SIG-M5 (cell line): ENCODE results near the gene TRA2B.

ENCODE experiments used
- DNase-seq: peaks from one replicate; lab custom pipeline; 2025; lab: John Stamatoyannopoulos, UW

The TRA2B gene

GRCh38 chr3:185937689-185938374 is at the start of gene TRA2B:
Gene TRA2B, minus strand, starts transcription at chr3:185938014. Its CDS starts 154 bp downstream, at chr3:185937860.
- peak; percentile 81 for DNase-seq

- DNase-seq, result no peak
Observed at GRCh38 chr3:185986198-185986777, 48.5 kb upstream of the TRA2B start.

- no peak for DNase-seq
Observed at GRCh38 chr3:185984203-185984602, 46.4 kb upstream of the TRA2B start.

- no peak for DNase-seq
Observed at GRCh38 chr3:185983495-185984141, 45.8 kb upstream of the TRA2B start.

GRCh38 chr3:185982632-185983031 is 44.8 kb upstream of the TRA2B start:
- DNase-seq, result no peak

DNA sequence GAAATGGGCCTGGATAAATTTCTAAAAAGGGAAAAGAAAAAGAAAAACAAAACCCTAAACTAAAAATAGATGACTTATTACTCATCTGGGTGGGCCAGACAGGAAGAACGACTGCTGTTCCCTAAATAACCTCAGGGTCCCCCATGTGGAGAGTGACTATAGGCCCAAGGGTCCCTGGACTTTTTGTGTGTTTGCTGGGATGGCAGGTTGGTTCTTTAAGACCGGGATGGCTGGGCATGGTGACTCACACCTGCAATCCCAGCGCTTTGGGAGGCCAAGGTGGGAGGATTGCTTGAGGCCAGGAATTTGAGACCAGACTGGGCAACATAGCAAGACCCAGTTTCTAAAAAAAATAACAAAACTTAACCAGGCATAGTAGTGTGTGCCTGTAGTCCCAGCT is 43.8 kb upstream of the TRA2B start:
- no peak for DNase-seq

GRCh38 chr3:185979721-185980121 is 41.9 kb upstream of the TRA2B start:
- DNase-seq, result no peak

- DNase-seq, result no peak
Observed at GRCh38 chr3:185978516-185978915, 40.7 kb upstream of the TRA2B start.

DNA sequence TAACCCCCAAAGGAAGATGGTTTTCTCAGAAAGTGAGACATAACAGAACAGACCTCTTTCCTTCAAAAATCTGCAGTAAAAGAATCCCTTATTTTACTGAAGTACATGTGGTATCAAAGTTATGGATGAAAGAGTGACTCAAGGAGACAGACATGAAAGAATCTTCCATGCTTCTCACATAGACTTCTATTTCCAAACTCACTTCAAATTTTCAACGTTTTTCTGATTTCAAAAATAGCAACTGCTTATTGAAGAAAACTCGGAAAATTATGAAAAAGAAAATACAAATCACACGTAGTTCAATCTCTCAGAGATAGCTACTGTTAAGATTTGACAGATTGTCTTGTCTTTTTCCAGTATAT is 39.8 kb upstream of the TRA2B start:
- DNase-seq, result no peak

DNA sequence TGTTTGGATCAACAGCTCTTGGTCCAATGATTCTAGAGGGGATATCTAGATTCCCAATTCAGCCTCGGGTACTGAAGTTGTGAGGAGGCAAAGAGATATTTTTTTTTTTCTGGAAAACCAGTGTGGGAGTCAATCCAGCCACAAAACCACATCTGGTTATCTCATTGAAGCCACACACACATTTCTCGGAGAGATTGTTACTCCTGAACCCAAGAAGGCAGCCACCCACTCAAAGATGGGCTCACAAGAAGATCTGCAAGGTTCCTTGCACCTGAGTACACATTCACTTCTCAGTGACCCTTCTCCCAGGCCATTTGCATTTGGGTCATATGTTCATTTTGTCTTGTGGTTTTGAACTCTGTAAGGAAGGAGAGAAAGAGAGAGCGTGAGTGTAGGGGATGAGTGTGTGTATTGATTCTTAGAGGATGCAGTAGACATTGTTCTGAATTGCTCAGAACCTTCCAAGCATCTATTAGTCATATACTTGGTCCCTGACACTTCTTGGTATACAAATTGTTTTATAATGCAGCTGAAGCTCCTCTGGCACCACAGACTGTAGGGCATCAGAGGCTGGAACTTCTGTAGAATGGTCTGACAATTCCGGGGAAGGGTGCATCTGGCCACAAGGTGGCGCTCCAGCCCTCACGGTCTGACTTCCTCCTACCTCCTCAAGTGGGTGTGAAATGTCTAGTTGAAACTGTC is 39.3 kb upstream of the TRA2B start:
- no peak for DNase-seq

DNA sequence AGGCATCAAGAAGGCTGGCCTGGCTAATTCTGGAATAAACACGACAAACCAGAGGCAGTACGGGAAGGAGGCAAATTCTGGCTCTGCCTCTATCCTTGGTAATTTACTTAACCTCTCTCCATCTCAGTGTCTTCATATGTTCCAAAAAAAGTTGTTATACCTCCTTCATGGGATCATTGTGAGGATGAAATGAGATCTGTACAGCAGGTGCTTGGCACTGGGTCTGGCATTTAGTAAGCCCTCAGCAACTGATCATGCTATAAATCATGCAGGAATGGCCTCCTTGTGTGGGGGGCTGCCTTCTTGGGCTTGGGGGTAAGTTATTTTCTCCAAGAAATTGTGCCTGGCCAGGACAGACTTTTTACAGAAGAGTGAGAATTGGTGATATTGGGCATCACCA is 38.3 kb upstream of the TRA2B start:
- DNase-seq, result no peak

- DNase-seq, result no peak
Observed at GRCh38 chr3:185971579-185971978, 33.8 kb upstream of the TRA2B start.

GRCh38 chr3:185968168-185968567 is 30.4 kb upstream of the TRA2B start:
- DNase-seq, result no peak

- DNase-seq, result no peak
Observed at GRCh38 chr3:185966655-185967054, 28.8 kb upstream of the TRA2B start.

DNA sequence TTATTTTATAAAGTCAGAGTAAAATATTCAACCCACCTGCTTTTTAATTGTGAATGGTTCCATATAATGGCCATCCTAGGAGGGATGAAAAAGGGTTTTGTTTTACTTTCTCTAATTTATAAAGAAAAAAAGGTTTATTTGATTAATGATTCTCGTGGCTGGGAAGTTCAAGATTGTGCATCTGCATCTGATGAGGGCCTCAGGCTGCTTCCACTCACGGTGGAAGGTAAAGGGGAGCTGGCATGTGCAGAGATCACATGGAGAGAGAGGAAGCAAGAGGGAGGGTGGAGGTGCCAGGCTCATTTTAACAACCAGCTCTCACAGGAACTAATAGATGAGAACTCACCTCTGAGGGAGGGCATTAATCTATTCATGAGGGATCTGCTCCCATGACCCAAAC is 27.7 kb upstream of the TRA2B start:
- DNase-seq, result no peak

DNA sequence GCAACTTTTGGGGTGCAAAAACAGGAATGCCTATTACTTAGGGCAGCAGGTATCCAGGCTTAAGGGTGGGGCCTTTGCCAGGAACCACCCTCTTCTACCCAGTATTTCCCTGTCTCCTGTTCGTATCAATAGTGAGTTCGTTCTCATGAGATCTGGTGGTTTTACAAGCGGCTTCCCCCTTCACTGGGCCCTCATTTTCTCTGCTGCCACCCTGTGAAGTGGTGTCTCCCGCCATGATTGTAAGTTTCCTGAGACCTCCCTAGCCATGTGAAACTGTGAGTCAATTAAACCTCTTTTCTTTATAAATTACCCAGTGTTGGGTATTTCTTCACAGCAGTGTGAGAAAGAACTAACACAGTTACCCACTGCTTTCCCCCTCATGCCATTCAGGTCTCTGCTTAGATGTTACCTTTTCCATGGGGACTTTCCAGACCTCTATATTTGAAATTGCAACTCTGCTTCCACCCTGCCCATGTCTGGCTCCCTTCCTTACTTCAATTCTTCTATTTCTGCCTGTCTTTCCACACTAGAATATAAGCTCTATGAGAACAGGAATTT is 23.9 kb upstream of the TRA2B start:
- no peak for DNase-seq

DNA sequence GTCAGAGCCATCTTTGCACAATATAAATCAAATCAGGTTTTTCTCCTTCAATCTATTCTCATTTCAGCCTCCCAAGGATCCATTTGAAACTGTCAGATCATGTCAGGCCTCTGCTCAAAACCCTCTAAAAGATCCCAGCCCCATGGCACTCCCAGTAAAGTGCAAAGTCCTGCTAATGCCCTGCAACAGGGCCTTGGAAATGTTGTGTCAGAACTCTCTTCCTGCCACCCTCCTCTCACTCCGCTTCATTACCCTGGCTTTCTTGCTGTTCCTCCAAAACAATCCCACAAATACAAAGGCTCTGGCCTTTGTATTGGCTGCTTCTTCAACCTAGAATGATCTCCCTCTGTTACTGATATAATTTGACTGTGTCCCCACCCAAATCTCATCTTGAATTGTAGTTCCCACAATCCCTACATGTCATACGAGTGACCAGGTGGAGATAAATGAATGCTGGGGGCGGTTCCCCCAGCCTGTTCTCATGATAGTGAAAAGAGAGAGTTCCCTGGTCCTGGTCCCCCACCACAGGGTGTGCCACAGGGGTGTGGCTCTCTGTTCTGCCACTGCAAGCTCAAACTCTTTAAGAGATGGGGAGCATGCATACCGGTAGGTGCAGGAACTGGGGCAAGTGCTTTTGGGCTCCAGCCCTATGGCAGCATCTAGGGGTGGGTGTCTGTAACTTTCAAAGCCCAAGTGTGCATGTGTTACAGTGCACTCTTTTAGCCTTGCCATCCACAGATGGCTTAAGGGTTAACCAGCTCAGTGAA is 22.9 kb upstream of the TRA2B start:
- DNase-seq, result no peak

DNA sequence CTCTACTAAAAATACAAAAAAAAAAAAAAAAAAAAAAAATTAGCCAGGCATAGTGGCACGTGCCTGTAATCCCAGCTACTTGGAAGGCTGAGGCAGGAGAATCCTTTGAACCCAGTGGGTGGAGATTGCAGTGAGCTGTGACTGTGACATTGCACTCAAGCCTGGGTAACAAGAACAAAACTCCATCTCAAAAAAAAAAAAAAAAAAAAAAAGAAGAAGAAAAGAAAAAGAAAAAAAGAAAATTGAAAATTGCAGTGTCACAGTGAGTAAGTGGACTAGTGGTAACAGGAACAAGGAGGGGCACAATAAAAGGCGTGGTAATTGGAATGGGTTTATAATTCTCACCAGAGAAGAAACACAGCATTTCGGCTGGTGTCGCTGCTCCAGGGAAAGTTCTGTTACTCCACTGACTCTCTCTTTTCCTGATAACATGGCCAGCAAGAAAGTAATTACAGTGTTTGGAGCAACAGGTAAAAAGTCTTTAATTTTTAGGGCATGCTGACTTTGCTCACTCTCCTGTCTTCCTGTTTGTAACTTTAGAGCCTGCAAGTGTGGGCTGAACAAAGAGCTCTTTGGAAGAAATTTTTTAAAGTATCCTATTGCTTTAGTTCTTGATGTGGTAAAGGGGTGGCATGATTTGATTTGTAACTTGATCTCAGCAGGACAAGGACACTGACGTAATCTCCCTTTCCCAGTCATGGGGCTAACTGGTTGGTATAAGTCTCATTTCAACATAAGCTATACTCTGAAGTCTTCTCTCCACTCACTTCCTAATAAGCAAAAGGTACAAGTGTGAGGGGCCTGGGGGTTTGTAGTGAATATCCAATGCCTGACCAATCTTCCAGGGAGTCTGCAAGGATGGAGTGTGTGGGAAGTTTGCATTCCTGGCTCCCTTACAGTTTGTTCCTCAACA is 22.1 kb upstream of the TRA2B start:
- no peak for DNase-seq

DNA sequence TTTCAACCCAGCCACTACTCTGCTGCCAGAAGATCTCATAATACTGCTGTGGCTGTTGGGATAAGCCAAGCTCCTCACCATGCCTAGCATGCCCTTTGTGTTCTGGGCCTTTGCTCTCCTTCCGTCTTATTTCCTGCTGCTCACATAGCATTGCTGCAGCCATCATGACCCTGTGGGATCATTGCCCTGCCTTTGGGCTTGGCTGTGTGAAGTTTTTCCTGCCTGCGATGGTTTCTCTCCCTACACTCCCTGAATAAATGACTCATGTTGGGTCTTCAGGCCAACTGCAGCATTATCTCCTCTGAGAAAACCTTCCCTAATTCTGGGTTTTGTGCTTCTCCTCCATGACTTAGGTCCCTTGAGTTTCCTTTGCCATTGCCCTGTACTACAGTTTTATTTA is 20.8 kb upstream of the TRA2B start:
- no peak for DNase-seq

- DNase-seq, result no peak
Observed at GRCh38 chr3:185956244-185956643, 18.4 kb upstream of the TRA2B start.

- DNase-seq, result no peak
Observed at GRCh38 chr3:185954366-185954723, 16.5 kb upstream of the TRA2B start.
